DND-41 (cell line): ENCODE measurements around the gene PRDX2.

Source experiments
- CTCF ChIP-seq: IDR thresholded peaks from 2 replicates; pipeline ENCODE4 v1.5.1; 2012; ENCODE audit warnings: borderline replicate concordance, low read length, moderate library complexity, mild to moderate bottlenecking; ENCODE audit not compliant: poor library complexity, severe bottlenecking; ENCODE audit errors: extremely low read depth
- EZH2 ChIP-seq: IDR thresholded peaks from 3 replicates; pipeline ENCODE4 v1.6.1; 2012; ENCODE audit warnings: borderline replicate concordance, low read depth, mild to moderate bottlenecking, moderate library complexity, low read length, inconsistent platforms; ENCODE audit not compliant: severe bottlenecking

GRCh38 chr19:12763100-12763499, 38.5 kb downstream of the PRDX2 start:
- TF ChIP-seq CTCF (no peak), EZH2 (no peak)
